Right lobe of liver (tissue), 6 donors: ENCODE results near the gene DCTD. TPM values are rescaled to one million over a fixed set of nuclear protein-coding genes. Genes with fewer than 3 reads are reported as not detected.

Experiments used
- ATAC-seq, 4 donors: fragments of 200-7000 bp; cut with Tn5 transposase; one replicate each; pipeline ENCODE4 v1.9.1; 2020; ENCODE audit warnings: mild to moderate bottlenecking in 4 of 4, moderate library complexity in 4 of 4
- DNase-seq, 3 donors: peaks; one replicate each; pipeline ENCODE4 v3.0.0-alpha.2; 2020
- H3K27ac ChIP-seq, 3 donors: fragments of 200-600 bp; one replicate each; pipeline ENCODE4 v1.8.0; 2022
- H3K27me3 ChIP-seq, 2 donors: fragments of 200-600 bp; one replicate each; pipeline ENCODE4 v1.8.0; 2022
- H3K36me3 ChIP-seq, 4 donors: fragments of 200-600 bp; sonication (generic) in 1 of 4; one replicate each; pipeline versions ENCODE4 v1.5.1 to v1.8.0; 2017 to 2022; ENCODE audit warnings: control low read depth in 1 of 4
- H3K4me1 ChIP-seq, 4 donors: fragments of 200-600 bp; sonication (generic) in 1 of 4; one replicate each; pipeline versions ENCODE4 v1.5.1 to v1.8.0; 2017 to 2022; ENCODE audit warnings: control low read depth in 1 of 4
- H3K4me3 ChIP-seq, 3 donors: fragments of 200-600 bp; one replicate each; pipeline ENCODE4 v1.8.0; 2022
- H3K9me3 ChIP-seq, 4 donors: fragments of 200-600 bp; sonication (generic) in 1 of 4; one replicate each; pipeline versions ENCODE4 v1.5.1 to v1.8.0; 2017 to 2022; ENCODE audit warnings: control low read depth in 1 of 4
- POLR2A ChIP-seq: fragments of 450-650 bp; IDR thresholded peaks from one replicate; pipeline ENCODE4 v1.6.1; 2017; ENCODE audit warnings: antibody characterized with exemption, mild to moderate bottlenecking
- WGBS: methylation state at CpG from one replicate; pipeline ENCODE4 v1.1.6; 2018; ENCODE audit warnings: low coverage, low lambda C conversion rate; ENCODE audit not compliant: insufficient coverage; ENCODE audit errors: missing lambda C conversion rate; 5-methylcytosine and 5-hydroxymethylcytosine counted together
- intact Hi-C, 2 donors: fragments of 100-400 bp; cut with DNase I; formaldehyde crosslinking; loops; one replicate each; pipeline versions ENCODE4 v1.11.2 to v1.14.1; 2022
- total RNA-seq, 6 experiments: library from RNA; depleted of rRNA in 2 of 6; stranded (reverse); fragments of >200 nt in 2 of 6; fragmentation: NEBNext Ultra II Directional in 3 of 6; extraction: Animal tissue kit (Norgen Biotek cat#: 25700) in 3 of 6; gene quantifications; one replicate each; pipeline versions ENCODE4 v1.1.0 to v1.2.4, GENCODE V29; 2016 to 2023
- TF ChIP-seq, protein P1 (sequence below), 4 donors: fragments of 200-600 bp in 3 of 4; fragments of 450-650 bp in 1 of 4; IDR thresholded peaks; one replicate each; pipeline versions ENCODE4 v1.5.1 to v1.8.0; 2016 to 2022; ENCODE audit warnings: antibody characterized with exemption in 4 of 4, mild to moderate bottlenecking in 2 of 4
- donor health status: DM: no; HTN: yes; CAD: no.
- donor health status: DM: no; HTN: no; CAD: no.
- donor health status: DM: no; HTN: no; CAD: no.
- donor health status: DM: no; HTN: yes; CAD: no.
- donor health status: DM: no; HTN: yes; CAD: no.

The DCTD gene
- total RNA-seq, 6 experiments from 2014 or later = 45.7 to 61.3 (median 51.2) TPM

DNA sequence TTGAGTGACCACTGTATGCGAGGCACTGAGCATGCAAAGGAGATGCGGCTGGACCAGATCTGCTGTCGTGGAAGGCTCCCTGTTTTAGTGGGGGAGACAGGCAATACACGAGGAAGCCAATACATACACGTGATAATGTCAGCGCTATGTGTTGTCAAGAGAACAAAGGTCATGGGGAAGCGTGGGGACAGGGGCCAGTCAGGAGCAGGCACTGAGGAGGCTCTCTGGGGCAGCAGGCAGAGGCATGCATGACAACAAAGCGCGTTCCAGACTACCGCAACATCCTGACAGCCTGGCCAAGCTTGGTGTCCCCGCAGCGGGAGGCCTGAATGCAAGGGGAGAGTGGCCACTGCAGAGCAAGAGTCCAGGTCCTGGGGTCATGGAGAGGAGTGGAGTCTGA is 61.9 kb downstream of the DCTD start:
- DNase-seq = no peak
- ATAC-seq = no peak
- no peaks in the 10 kb centered on the region for H3K4me1 ChIP-seq
- H3K9me3 ChIP-seq = no peaks in the 10 kb centered on the region
- TF ChIP-seq POLR2A = no peak
- TF ChIP-seq, protein P1, sequence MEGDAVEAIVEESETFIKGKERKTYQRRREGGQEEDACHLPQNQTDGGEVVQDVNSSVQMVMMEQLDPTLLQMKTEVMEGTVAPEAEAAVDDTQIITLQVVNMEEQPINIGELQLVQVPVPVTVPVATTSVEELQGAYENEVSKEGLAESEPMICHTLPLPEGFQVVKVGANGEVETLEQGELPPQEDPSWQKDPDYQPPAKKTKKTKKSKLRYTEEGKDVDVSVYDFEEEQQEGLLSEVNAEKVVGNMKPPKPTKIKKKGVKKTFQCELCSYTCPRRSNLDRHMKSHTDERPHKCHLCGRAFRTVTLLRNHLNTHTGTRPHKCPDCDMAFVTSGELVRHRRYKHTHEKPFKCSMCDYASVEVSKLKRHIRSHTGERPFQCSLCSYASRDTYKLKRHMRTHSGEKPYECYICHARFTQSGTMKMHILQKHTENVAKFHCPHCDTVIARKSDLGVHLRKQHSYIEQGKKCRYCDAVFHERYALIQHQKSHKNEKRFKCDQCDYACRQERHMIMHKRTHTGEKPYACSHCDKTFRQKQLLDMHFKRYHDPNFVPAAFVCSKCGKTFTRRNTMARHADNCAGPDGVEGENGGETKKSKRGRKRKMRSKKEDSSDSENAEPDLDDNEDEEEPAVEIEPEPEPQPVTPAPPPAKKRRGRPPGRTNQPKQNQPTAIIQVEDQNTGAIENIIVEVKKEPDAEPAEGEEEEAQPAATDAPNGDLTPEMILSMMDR (IDR thresholded peaks at IDR 0.05) = no peak
- intact Hi-C loops = no loop called here
- H3K27ac ChIP-seq = no peak overlapping the region
- no peaks in the 10 kb centered on the region for H3K27me3 ChIP-seq
- H3K36me3 ChIP-seq = no peaks in the 10 kb centered on the region
- H3K4me3 ChIP-seq = no peak overlapping the region
- 74% methylated on average over 11 of the region's 12 CpGs for WGBS

GRCh38 chr4:182854466-182854865 is 62.7 kb downstream of the DCTD start:
- ATAC-seq = no peak
- 66% methylated on average over 8 of the region's 8 CpGs for WGBS
- no peak for DNase-seq
- H3K27ac ChIP-seq = no peak overlapping the region
- no peaks in the 10 kb centered on the region for H3K27me3 ChIP-seq
- no peaks in the 10 kb centered on the region for H3K4me1 ChIP-seq
- TF ChIP-seq POLR2A = no peak
- TF ChIP-seq, protein P1 (IDR thresholded peaks at IDR 0.05) = no peak
- H3K36me3 ChIP-seq = no peaks in the 10 kb centered on the region
- H3K9me3 ChIP-seq = no peaks in the 10 kb centered on the region
- intact Hi-C loops = no loop called here
- H3K4me3 ChIP-seq = no peak overlapping the region

DNA sequence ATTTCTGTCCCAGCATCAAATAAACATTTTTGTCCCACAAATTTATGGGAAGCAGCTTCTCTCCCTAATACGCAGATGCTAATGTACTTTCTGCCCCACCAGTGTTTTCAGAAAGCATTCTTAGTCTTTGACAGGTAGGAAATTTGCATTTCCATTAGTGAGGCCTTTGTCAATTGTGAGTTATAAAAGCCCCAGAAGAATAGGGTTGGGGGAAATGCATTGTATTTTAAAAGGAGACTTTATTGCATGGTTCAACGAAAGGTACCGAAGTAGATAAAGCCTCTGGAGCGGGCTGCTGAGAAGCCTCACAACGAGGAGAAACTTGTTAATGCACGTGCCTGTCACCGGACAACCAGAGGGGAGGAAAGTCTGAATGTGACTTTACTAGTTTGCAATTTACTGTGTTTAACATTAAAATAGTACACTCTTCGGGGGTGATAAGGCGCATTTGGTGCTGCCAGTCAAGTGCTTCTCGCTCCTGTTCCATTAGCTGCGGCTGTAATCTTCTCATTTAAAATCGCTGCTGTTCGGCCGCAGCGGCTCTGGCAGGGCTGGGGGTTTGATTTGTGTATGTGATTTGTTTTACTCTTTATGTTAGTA is 63.4 kb downstream of the DCTD start:
- Histone ChIP-seq H3K27ac (no peak overlapping the region), H3K4me3 (no peak overlapping the region), H3K9me3 (no peaks in the 10 kb centered on the region), H3K27me3 (no peaks in the 10 kb centered on the region), H3K4me1 (no peaks in the 10 kb centered on the region), H3K36me3 (no peaks in the 10 kb centered on the region)
- intact Hi-C loops = no loop called here
- no peak for ATAC-seq
- 94% methylated on average over 15 of the region's 15 CpGs for WGBS
- DNase-seq = no peak
- TF ChIP-seq, protein P1 (IDR thresholded peaks at IDR 0.05) = no peak
- no peak for TF ChIP-seq POLR2A

- TF ChIP-seq POLR2A = no peak
- TF ChIP-seq, protein P1 (IDR thresholded peaks at IDR 0.05) = no peak
- H3K27ac ChIP-seq = no peak overlapping the region
- no peak overlapping the region for H3K4me3 ChIP-seq
- no peaks in the 10 kb centered on the region for H3K27me3 ChIP-seq
- WGBS = 86% methylated on average over 6 of the region's 6 CpGs
- ATAC-seq (no peak), DNase-seq (no peak)
- no peaks in the 10 kb centered on the region for H3K4me1 ChIP-seq
- no peaks in the 10 kb centered on the region for H3K36me3 ChIP-seq
- intact Hi-C loops = no loop called here
- no peaks in the 10 kb centered on the region for H3K9me3 ChIP-seq
These were observed 68.5 kb downstream of the DCTD start for GRCh38 chr4:182848685-182849084.
